PFSK-1 (cell line): Measurements from ENCODE around the gene DEFB112. TPM values are rescaled to one million over a fixed set of nuclear protein-coding genes. Genes with fewer than 3 reads are reported as not detected.

Source experiments
- FOXP2 ChIP-seq: optimal IDR thresholded peaks from 2 replicates; pipeline ENCODE3; 2011; ENCODE audit warnings: borderline replicate concordance, control low read depth, inconsistent platforms; ENCODE audit not compliant: insufficient read depth; ENCODE audit errors: extremely low read length, extremely low read depth
- POLR2AphosphoS5 ChIP-seq: IDR thresholded peaks from 2 replicates; pipeline ENCODE4 v1.6.1; 2012; ENCODE audit warnings: low read depth, mild to moderate bottlenecking, control low read depth, low read length, moderate library complexity
- SIN3A ChIP-seq: IDR thresholded peaks from 2 replicates; pipeline ENCODE4 v1.6.1; 2012; ENCODE audit warnings: mild to moderate bottlenecking, low read length, moderate library complexity, borderline replicate concordance; ENCODE audit not compliant: insufficient read depth
- TAF1 ChIP-seq: IDR thresholded peaks from 2 replicates; pipeline ENCODE4 v1.6.1; 2012; ENCODE audit warnings: low read length, control low read depth, borderline replicate concordance; ENCODE audit not compliant: insufficient read depth
- polyA plus RNA-seq: library from polyadenylated mRNA; unstranded; fragments of >200 nt; gene quantifications from one replicate; pipeline ENCODE4 v1.2.1, GENCODE V29; 2012; ENCODE audit warnings: low read depth, missing spikeins; ENCODE audit not compliant: insufficient read length
- TF ChIP-seq, protein P1 (sequence below), 2 experiments: IDR thresholded peaks; 2 replicates each; pipeline versions ENCODE4 v1.6.1 to v1.8.0; 2011 to 2012; ENCODE audit warnings: low read depth in 2 of 2, low read length in 2 of 2, control low read depth in 1 of 2, inconsistent platforms in 1 of 2, mild to moderate bottlenecking in 1 of 2, moderate library complexity in 1 of 2; ENCODE audit not compliant: insufficient read depth in 1 of 2

Gene DEFB112, protein sequence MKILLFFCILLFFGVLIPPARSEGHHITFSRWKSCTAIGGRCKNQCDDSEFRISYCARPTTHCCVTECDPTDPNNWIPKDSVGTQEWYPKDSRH
- polyA plus RNA-seq: not detected

DNA sequence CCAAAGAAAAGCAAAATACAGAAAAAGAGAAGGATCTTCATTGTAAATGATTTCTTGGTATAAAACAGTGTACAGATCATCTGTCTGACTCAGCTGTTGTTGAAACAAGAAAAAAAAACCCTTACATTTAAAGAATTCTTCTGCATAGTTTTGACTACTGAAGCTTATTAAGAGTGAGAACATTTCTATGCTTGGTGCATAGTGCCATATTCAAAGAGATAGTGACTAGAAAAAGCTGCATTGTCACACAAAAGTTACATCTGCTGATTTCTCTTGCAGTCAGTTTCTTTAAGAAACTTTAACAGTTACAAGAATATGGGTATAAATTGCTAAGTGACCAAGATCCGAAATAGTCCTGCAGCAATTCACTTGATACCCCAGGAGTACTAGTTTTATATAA, at the start of gene DEFB112:
Gene DEFB112 (minus strand): TSS at position 101 of the 400 bp plus-strand sequence. CDS start 60 bp downstream, at position 41.
- TF ChIP-seq TAF1 (no peak), POLR2AphosphoS5 (no peak), FOXP2 (no peak), SIN3A (no peak)
- TF ChIP-seq, protein P1, sequence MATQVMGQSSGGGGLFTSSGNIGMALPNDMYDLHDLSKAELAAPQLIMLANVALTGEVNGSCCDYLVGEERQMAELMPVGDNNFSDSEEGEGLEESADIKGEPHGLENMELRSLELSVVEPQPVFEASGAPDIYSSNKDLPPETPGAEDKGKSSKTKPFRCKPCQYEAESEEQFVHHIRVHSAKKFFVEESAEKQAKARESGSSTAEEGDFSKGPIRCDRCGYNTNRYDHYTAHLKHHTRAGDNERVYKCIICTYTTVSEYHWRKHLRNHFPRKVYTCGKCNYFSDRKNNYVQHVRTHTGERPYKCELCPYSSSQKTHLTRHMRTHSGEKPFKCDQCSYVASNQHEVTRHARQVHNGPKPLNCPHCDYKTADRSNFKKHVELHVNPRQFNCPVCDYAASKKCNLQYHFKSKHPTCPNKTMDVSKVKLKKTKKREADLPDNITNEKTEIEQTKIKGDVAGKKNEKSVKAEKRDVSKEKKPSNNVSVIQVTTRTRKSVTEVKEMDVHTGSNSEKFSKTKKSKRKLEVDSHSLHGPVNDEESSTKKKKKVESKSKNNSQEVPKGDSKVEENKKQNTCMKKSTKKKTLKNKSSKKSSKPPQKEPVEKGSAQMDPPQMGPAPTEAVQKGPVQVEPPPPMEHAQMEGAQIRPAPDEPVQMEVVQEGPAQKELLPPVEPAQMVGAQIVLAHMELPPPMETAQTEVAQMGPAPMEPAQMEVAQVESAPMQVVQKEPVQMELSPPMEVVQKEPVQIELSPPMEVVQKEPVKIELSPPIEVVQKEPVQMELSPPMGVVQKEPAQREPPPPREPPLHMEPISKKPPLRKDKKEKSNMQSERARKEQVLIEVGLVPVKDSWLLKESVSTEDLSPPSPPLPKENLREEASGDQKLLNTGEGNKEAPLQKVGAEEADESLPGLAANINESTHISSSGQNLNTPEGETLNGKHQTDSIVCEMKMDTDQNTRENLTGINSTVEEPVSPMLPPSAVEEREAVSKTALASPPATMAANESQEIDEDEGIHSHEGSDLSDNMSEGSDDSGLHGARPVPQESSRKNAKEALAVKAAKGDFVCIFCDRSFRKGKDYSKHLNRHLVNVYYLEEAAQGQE (IDR thresholded peaks at IDR 0.05; ENCODE audit: insufficient read depth in 1 of 2, low read depth in 2 of 2, low read length in 2 of 2): no peak

DNA sequence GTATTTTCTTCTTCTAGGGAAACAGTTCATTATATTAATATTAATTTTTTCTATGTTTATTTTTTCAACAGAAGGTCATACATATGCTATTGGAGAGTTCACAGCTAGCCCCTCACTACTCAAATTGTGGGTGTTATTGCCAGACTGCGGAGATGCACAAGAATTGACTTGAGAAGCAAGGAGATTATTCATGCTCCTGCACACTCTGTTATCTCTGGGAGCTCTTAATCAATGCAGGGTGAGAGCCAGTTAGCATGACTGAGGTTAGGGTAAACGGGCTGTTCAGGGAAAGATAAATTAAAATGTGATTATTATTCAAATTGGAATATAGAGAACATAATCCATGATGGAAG, 48.9 kb upstream of the DEFB112 start:
- TF ChIP-seq POLR2AphosphoS5 (no peak), SIN3A (no peak), TAF1 (no peak), FOXP2 (no peak)
- TF ChIP-seq, protein P1 (IDR thresholded peaks at IDR 0.05; ENCODE audit: insufficient read depth in 1 of 2, low read depth in 2 of 2, low read length in 2 of 2): no peak

DNA sequence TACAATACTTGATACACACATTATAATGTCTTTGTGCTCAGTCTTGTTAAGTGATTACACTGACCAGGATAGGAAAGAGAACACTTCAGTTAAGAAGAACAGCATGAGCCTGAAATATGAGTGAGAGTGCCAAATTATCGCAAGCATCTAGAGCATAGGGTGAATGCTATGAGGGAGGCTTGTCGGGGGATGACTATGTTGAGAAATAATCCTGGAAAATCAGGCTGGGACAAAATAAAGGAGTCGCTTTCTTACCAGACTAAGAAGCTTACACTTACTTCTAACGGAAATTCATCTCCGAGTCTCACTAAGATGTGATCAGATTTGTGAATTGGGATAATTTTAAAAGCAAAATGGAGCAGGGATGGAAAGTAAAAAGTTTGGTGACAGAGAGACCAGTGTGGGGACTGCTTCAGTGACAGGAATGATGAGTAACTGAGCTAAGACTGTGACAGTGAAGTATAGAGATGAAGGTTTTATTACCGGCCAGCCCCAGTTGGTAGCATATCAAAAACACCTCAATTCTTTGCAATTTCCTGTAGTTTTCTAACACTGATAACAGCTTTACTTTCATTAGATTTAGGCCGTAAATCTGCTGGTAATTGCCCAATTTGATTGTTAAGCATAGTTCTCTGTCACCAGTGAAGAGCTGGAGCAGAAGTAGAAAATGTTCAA, 48.4 kb upstream of the DEFB112 start:
- TF ChIP-seq TAF1 (no peak), POLR2AphosphoS5 (no peak), FOXP2 (no peak), SIN3A (no peak)
- TF ChIP-seq, protein P1 (IDR thresholded peaks at IDR 0.05; ENCODE audit: insufficient read depth in 1 of 2, low read depth in 2 of 2, low read length in 2 of 2): no peak

DNA sequence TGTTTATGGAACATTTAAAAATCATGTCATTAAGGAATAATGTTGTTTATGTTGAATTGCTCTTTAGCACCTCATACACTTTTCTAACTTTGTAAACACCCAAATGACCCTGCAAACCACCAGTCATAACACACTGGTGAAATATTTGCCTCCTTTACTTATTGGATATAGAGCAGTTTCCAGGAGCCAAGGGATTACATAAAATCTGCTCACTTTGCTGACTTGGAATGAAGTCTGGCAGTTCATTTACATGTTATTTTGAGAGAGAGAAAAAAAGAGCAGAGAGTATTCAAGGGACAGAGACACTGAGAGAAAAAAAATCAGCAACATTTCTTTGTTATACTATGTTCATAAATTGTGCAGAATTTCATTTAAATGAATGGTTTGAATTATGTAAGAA, 46.6 kb upstream of the DEFB112 start:
- TF ChIP-seq, protein P1 (IDR thresholded peaks at IDR 0.05; ENCODE audit: insufficient read depth in 1 of 2, low read depth in 2 of 2, low read length in 2 of 2): no peak
- TF ChIP-seq FOXP2 (no peak), POLR2AphosphoS5 (no peak), SIN3A (no peak), TAF1 (no peak)
